ENCODE data around the gene PUS10.

DNA sequence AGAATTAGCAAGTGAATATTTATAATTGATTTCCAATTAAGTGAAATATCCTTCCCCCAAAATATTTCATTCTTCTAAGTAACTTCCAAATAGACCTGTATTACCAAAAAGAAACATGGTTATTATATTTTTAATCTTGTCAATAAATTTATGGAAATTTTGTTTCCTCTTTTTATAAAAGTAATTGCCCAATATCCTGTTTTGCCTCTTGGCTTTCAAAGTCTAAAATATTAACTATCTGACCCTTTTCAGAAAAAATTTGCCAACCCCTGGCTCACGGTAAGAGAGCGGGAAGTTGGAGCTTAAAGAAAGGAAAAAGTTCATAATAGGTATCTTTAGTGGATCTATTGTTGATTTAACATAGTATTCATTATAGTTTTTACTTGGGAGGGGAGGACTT is 27.2 kb upstream of the PUS10 start:
- TF ChIP-seq, protein P1, sequence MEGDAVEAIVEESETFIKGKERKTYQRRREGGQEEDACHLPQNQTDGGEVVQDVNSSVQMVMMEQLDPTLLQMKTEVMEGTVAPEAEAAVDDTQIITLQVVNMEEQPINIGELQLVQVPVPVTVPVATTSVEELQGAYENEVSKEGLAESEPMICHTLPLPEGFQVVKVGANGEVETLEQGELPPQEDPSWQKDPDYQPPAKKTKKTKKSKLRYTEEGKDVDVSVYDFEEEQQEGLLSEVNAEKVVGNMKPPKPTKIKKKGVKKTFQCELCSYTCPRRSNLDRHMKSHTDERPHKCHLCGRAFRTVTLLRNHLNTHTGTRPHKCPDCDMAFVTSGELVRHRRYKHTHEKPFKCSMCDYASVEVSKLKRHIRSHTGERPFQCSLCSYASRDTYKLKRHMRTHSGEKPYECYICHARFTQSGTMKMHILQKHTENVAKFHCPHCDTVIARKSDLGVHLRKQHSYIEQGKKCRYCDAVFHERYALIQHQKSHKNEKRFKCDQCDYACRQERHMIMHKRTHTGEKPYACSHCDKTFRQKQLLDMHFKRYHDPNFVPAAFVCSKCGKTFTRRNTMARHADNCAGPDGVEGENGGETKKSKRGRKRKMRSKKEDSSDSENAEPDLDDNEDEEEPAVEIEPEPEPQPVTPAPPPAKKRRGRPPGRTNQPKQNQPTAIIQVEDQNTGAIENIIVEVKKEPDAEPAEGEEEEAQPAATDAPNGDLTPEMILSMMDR (IDR thresholded peaks at IDR 0.05): no peak
- no peak for TF ChIP-seq POLR2A (IDR thresholded peaks at IDR 0.05)

Measured in testis (tissue), 2 donors.